ENCODE results near the gene RAP1GAP2.

DNA sequence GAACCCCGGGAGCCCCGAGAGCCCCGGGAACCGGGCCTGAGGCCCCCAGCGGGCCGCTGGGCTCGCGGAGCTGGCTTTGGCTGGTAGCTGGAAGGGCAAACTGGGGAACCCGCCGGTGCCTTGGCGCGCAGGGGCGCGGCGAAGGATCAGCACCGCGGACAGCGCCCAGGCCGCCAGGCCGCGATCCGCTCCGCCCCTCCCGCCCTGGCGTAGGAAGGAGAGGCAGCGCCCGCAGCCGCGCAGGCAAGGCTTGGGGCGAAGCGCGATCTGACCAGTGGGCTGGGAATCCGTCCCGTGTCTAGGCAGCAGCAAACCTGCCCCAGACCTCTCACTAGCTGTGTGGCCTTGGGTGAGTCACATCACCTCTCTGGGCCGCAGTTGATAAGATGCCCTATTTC lies 46.5 kb upstream of the RAP1GAP2 start:
- no peak for TF ChIP-seq EZH2 (IDR thresholded peaks at IDR 0.05; ENCODE audit: insufficient read depth, poor library complexity, severe bottlenecking)
- TF ChIP-seq EZH2phosphoT487 (IDR thresholded peaks at IDR 0.05; ENCODE audit: insufficient read depth, low read depth): no peak
